GM18868 (cell line): Measurements from ENCODE around the gene CHN1.

Experiments
- ATAC-seq: cut with Tn5 transposase; IDR thresholded peaks from one replicate; pipeline ENCODE4 v1.9.1; 2021; ENCODE audit warnings: mild to moderate bottlenecking, moderate library complexity; ENCODE audit not compliant: unreplicated experiment

CHN1 gene

DNA sequence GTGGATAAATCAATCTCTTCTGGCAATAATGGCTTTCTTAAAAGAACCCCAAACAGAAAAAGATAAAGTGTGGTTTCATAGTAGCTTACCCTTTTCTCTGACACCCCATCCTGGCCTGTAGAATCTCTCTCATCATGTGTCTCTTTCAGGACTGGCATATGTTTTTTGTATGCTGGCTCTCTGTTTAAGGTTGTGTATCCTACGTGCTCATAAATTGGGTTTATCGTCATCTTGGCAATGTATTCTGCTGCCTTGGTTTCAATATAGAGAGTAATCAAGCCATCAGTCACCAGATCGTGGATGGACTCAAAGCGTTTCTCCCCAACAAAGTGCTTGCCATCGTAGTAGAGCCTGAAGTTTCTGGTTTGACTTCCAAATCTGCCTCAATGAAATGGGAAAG, 127.4 kb downstream of the CHN1 start:
- ATAC-seq = no peak

DNA sequence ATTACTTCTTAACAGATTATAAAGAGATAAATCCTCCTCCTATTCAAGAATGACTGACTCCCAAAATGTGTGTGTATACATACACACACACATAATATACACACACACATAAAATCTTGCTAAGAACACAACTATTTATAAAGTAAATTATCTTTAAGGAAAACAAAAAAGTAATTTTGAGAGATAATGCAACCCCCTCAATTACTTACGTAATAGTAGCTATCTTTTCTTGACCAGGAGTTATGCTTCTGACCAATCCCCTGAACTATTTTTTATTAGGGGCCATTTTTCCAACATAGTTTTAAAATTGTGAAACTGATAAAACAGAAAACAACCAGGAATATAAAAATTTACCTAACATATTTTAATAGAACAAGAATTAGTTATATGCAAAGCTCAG, 127.9 kb downstream of the CHN1 start:
- no peak for ATAC-seq

- no peak for ATAC-seq
These were observed 131.1 kb downstream of the CHN1 start for GRCh38 chr2:174874085-174874484.

- no peak for ATAC-seq
These were observed 131.7 kb downstream of the CHN1 start for GRCh38 chr2:174873471-174873870.

DNA sequence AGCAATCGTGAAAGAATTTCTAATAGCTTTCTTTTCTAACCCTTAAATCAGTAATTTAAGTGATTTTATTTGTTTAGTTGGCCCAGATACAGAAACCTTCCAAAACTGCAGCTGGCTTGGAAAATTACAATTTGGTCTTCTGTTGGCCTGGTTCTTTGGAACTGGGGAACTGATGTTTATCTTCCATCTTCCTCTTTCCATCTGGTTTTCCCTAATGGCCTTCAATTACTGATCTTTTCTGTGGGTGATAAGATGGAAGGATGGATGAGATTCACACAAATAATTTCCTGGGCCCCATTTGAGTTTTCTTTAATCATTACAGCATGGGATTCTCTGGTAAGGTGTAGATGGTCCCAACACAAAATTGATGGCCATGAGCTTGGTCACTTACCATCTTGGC, 134.4 kb downstream of the CHN1 start:
- ATAC-seq = no peak

DNA sequence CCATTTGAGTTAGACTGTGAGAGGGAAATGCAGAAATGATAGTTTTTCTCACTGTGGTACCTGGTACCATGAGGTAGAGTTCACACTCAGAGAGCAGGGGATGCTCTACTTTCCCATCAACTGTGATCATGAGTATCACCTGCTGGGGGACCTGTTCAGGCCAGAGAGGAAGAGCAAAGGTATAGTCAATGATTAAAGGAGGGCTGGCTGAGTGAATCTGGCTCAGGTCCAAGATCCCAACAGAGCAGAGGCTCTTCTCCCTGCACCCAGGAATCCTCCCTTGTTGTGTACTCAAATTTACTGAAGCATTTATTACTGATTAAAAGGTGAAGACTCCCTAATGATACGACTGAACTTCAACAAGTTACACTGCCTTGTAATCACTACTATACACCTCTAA, 136.3 kb downstream of the CHN1 start:
- ATAC-seq = no peak

DNA sequence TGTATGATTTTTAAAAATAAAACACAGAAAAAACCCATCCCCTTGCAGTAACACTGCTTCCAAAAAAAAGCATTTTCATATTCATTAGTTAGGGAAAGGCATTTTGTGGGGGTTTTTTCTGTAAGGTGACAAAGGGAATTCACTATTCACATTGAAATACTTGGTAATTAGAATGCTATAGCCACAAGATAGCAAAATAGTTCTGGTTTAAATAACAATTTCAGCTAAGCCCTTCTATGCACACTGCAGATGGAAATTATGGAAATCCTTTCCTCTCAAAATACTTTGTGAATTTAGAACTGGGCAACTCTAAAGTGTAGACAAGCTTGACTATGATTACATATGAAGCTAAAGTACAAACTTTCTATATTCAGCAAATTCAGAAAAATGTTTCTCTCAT, 138.8 kb downstream of the CHN1 start:
- ATAC-seq = no peak

DNA sequence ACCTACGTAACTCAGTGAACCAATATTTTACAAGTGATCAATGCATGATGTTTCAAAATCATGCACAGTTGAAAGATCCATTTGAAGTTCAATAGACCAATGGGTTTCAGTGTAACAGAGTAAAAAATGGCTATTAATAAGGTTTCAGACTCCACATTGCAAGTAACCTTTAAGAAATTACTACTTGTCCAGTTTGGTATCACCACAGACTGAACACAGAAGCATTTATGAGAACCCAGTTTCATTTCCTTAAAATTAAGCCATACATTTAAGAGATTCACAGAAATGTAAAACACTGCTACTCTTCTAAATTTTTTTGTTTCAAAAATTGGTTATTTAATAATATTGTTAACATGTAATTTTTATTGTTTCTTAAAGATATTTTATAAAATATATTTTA, 142.0 kb downstream of the CHN1 start:
- ATAC-seq = no peak

- ATAC-seq = no peak
These were observed 145.5 kb downstream of the CHN1 start for GRCh38 chr2:174859563-174860169.

DNA sequence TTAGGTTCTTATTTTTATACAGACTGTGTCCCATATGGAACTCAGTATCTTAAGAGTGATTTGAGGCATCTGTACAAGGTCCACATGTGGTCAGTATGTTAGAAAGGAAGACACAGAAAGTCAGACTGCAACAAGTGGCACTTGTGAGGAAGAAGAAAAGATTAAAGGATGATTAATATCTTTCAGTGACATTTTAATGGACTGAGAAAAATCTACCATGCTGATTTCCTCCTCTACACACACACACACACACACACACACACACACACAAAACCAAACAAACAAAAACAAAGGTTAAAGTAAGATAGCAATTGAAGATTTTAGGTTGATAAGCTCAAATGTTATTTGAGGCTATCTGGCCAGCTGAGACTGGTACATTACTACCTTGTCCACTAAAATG, 146.4 kb downstream of the CHN1 start:
- ATAC-seq = no peak

GRCh38 chr2:174856447-174856846, 148.7 kb downstream of the CHN1 start:
- ATAC-seq = no peak

DNA sequence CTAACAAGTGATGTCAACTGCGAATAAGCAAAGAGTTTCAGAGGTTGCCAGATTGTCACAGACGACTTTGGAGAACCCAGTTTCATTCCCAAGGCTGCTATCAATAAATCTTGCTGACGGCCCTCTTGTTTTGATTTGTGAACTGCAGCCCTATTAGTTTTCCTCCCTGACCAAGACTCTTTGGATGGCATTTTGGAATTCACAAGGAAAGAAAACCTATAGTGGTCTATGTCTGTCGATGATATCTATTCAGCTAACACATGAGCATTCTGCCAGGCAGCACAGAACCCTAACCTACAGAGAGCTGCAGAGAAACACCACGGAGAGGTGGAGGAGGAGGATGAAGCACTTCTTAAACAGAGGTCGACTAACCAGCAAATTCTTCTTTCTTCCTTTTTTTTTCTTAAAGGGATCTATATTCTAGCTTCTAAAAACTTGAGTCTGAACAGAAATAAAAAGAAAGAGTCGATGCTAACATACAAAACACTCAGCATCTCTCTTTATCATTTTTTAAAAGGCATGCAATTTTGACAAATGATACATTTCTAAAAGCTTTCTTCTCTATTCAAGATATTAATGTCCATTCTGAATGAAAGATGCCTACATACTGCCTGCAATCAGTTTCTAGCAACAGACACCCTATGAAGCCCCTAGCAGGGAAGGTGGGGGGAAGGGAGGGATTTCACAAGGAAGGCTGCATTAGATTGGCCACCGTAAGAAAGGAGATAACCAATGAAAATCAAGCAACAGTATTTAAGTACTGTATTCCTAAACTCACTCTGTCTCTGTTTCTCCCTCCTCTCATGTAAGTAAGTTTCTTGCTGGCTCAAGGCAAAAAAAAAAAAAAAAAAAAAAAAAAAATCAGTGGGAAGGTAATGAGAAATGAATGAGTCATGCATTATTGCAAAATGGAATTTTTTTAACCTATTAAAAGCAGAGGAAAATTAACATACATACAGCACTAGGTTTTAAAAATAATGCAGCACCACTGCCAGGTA, 157.9 kb downstream of the CHN1 start:
- ATAC-seq = no peak

DNA sequence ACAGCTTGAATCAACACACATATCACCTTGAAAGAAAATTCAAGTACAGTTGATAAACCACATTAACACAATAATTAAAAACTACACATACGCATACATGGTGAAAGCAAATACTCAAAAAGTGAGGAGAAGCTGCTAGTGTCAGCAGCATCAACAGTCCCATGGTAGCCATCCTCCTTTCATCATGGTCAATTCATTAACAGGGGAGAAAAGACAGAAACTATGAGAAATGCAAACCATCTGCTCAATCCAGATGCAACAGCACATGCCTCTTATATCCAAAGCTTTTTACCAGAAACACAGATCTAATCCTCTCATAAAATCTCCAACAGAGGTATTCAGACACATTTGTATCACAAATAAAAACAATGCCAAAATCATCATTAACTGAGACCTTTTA, 159.0 kb downstream of the CHN1 start:
- no peak for ATAC-seq

GRCh38 chr2:174844295-174844708, 160.9 kb downstream of the CHN1 start:
- ATAC-seq = no peak

GRCh38 chr2:174842496-174842895, 162.7 kb downstream of the CHN1 start:
- no peak for ATAC-seq

- no peak for ATAC-seq
These were observed 163.2 kb downstream of the CHN1 start for GRCh38 chr2:174841936-174842335.

DNA sequence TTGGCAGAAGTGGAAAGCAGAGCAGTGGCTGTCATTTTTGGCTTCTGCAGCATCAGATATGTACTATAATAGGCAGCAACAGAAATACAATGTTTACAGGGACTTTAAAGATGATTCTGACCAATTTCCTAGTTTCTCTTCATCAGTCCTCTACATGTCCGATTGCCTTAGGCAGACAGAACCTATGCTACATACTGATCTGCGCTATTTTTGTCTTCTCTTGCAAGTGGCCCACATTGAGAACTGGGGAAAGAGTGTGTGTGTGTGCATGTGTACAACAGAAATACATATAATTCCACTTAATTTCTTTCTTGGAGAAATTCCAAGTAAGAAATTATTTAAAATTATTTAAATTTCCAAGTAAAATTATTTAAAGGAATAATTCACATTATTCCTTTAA, 163.8 kb downstream of the CHN1 start:
- no peak for ATAC-seq

DNA sequence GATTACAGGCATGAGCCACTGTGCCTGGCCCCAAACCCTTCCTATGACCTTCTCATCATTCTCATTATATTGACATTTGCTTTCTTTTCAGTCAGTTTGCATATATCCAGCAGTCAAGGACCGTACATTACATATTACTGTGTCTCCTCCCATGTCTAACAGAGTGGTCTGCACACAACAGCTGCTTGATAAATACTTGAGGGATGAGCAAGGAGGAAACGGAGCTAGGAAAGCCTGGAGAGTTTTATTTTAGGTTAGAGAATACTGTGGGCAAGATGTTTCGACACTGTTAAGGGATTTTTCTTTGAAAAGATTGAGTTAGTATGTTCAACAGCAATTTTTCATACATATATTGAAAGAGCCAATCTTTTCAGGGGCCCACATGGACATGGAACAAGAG, 164.7 kb downstream of the CHN1 start:
- ATAC-seq = no peak

DNA sequence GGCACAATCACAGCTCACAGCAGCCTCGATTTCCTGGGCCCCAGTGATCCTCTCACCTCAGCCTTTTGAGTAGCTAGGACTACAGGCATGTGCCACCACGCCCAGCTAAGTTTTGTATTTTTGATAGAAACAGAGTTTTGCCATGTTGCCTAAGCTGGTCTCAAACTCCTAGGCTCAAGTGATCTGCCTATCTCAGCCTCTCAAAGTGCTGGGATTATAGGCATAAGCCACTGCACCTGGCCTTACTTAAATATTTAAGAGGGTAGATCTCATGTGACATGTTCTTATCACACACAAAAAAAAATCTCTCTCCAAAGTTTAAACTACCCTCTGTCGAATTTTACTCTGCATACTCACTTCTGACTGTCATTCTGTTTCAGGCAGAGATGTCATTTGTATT, 165.5 kb downstream of the CHN1 start:
- ATAC-seq = no peak

DNA sequence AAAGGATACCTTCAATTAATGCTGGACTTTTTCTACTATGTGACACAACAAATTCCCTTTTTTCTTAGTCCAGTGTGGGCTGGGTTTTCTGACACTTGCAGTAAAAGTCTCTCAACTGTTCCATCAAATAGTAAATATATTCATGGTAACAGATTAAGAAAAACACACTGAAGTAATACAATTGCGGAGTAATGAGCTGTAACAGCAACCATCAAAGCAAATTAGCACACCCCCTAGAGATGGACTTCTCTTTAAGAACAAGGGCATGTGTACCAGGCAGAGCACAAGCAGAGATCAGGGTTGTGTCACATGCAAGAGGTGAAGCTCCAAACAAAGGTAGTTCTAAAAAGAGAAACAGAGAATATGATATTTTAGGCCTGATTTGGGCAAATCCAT, 168.2 kb downstream of the CHN1 start:
- no peak for ATAC-seq

GRCh38 chr2:174836377-174836994, 168.7 kb downstream of the CHN1 start:
- ATAC-seq = no peak

DNA sequence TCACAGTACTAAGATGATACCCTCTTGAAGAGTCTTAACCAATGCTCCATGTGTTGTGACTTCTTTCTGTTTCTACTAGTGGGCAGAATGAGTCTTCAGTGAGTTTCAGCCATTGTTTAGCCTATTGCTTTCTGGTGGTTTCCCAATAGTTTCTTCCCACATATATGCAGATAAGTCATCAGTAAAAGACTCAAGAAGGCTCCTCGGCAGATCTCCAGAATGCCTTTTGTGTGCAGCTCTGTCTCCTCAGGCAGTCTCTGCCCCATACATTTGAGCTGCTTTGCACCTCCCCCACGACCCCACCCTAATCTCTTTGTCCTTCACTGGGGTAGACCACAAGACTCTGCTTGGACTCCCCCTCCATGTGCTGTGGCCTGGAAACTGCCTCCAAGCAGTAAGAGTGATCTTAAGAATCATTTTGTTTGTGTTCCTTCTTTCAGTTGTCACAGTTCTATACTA, 169.4 kb downstream of the CHN1 start:
- peak; percentile 79 for ATAC-seq
